PC-9 (cell line): Measurements from ENCODE around the gene MYL2. TPM values are rescaled to one million over a fixed set of nuclear protein-coding genes. Genes with fewer than 3 reads are reported as not detected.

ENCODE experiments used
- BruUV-seq: library from RNA; stranded (reverse); fragments of 400-500 nt; replicated peaks from 2 replicates; lab custom pipeline; 2021; lab: Mats Ljungman, UMichigan
- CTCF ChIA-PET: fragments of 300-600 bp; sonication (Branson Sonifier 250); formaldehyde crosslinking; loops from one replicate; lab custom pipeline; 2022; ENCODE audit warnings: antibody characterized with exemption; lab: Charles Lee
- POLR2A ChIA-PET: fragments of 300-600 bp; sonication (Branson Sonifier 250); formaldehyde crosslinking; loops from one replicate; lab custom pipeline; 2022; ENCODE audit warnings: antibody characterized with exemption; ENCODE audit not compliant: unreplicated experiment; lab: Charles Lee
- DNase-seq, 2 experiments: peaks; one replicate each; pipeline versions ENCODE4 v3.0.0 to v3.0.0-alpha.2; 2015 to 2022; ENCODE audit warnings: mixed read lengths in 1 of 2
- H2AFZ ChIP-seq: fragments of 200-600 bp; sonication (generic); 2 replicates; pipeline ENCODE4 v1.8.1; 2017; ENCODE audit warnings: antibody characterized with exemption
- H3F3A ChIP-seq: fragments of 200-600 bp; sonication (generic); 2 replicates; pipeline ENCODE4 v1.8.1; 2017; ENCODE audit warnings: antibody characterized with exemption, mild to moderate bottlenecking, low read depth; ENCODE audit not compliant: insufficient read depth
- H3K27ac ChIP-seq: fragments of 200-600 bp; sonication (generic); 2 replicates; pipeline ENCODE4 v1.6.1; 2016; ENCODE audit warnings: mixed run types
- H3K27me3 ChIP-seq: fragments of 200-600 bp; sonication (generic); 2 replicates; pipeline ENCODE4 v1.6.1; 2016; ENCODE audit warnings: low read depth, mixed run types; ENCODE audit not compliant: insufficient read depth
- H3K36me3 ChIP-seq: fragments of 200-600 bp; sonication (generic); 2 replicates; pipeline ENCODE4 v1.6.1; 2016; ENCODE audit warnings: low read depth, mixed run types
- H3K4me1 ChIP-seq: fragments of 200-600 bp; sonication (generic); replicated peaks from 2 replicates; pipeline ENCODE4 v1.6.1; 2016; ENCODE audit warnings: mixed run types; ENCODE audit not compliant: insufficient read depth
- H3K4me2 ChIP-seq: fragments of 200-600 bp; sonication (generic); 2 replicates; pipeline ENCODE4 v1.6.1; 2017; ENCODE audit warnings: mixed run types
- H3K4me3 ChIP-seq: fragments of 200-600 bp; sonication (generic); 2 replicates; pipeline ENCODE4 v1.6.1; 2016; ENCODE audit warnings: mixed run types
- H3K79me2 ChIP-seq: fragments of 200-600 bp; sonication (generic); 2 replicates; pipeline ENCODE4 v1.6.1; 2017; ENCODE audit warnings: low read depth, mixed run types
- H3K9me2 ChIP-seq: fragments of 200-600 bp; sonication (generic); 2 replicates; pipeline ENCODE4 v1.8.1; 2017; ENCODE audit warnings: mild to moderate bottlenecking; ENCODE audit not compliant: insufficient read depth
- H3K9me3 ChIP-seq: fragments of 200-600 bp; sonication (generic); 2 replicates; pipeline ENCODE4 v1.8.1; 2016; ENCODE audit warnings: low read depth; ENCODE audit not compliant: insufficient read depth
- H4K20me1 ChIP-seq: fragments of 200-600 bp; sonication (generic); 2 replicates; pipeline ENCODE4 v1.8.1; 2017; ENCODE audit not compliant: insufficient read depth
- EZH2 ChIP-seq: fragments of 200-600 bp; sonication (generic); IDR thresholded peaks from 2 replicates; pipeline ENCODE4 v1.8.0; 2017; ENCODE audit warnings: antibody characterized with exemption, low read depth
- intact Hi-C: fragments of 100-400 bp; cut with micrococcal nuclease; formaldehyde crosslinking; loops from one replicate; pipeline ENCODE4 v1.10.0; 2022; ENCODE audit not compliant: unreplicated experiment
- total RNA-seq: library from RNA; stranded (reverse); gene quantifications from 2 replicates; pipeline ENCODE4 v1.2.3, GENCODE V29; 2021
- TF ChIP-seq, protein P1 (sequence below): fragments of 200-600 bp; sonication (generic); conservative IDR thresholded peaks from 2 replicates; pipeline ENCODE4 v1.6.1; 2017; ENCODE audit warnings: mixed run types, antibody characterized with exemption, mild to moderate bottlenecking, moderate library complexity

MYL2 gene
- total RNA-seq, 1 experiment from 2014 or later: not detected

DNA sequence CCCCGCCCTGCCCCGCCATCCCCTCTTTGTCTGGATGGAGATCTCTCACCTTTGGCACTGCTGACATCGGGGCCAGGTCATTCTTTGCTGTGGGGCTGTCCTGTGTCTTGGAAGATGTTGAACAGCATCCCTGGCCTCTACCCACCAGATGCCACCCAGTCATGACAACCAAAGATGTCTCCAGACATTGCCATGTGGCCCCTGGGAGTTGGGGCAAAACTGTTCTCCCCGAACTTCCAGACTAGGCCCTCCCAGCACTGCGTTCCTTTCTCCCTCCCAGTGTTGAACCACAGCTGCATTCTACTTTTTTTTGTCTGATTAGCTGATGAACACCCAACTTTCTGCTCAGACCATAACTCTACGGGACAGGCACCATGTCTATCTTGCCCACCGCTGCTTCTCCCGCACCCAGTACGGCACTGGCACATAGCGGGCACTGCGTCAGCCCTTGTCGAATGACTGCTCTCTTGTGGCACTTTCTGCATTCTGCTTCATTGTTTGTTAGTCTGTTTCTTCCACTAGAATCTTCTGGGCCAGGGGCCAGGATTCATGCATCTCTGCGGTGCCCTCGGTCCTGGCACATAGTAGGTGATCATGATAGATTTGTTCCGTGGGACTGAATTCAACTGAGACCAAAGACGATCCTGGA, 13.1 kb upstream of the MYL2 start:
- no peaks in the 10 kb centered on the region for H3K9me2 ChIP-seq
- peak overlapping the region; percentile 77 for H3K27ac ChIP-seq
- no peaks in the 10 kb centered on the region for H3F3A ChIP-seq
- TF ChIP-seq, protein P1, sequence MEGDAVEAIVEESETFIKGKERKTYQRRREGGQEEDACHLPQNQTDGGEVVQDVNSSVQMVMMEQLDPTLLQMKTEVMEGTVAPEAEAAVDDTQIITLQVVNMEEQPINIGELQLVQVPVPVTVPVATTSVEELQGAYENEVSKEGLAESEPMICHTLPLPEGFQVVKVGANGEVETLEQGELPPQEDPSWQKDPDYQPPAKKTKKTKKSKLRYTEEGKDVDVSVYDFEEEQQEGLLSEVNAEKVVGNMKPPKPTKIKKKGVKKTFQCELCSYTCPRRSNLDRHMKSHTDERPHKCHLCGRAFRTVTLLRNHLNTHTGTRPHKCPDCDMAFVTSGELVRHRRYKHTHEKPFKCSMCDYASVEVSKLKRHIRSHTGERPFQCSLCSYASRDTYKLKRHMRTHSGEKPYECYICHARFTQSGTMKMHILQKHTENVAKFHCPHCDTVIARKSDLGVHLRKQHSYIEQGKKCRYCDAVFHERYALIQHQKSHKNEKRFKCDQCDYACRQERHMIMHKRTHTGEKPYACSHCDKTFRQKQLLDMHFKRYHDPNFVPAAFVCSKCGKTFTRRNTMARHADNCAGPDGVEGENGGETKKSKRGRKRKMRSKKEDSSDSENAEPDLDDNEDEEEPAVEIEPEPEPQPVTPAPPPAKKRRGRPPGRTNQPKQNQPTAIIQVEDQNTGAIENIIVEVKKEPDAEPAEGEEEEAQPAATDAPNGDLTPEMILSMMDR: no peak
- no peaks in the 10 kb centered on the region for H3K79me2 ChIP-seq
- H3K36me3 ChIP-seq: no peaks in the 10 kb centered on the region
- no peak for DNase-seq
- intact Hi-C loops: no loop called here
- H3K4me1 ChIP-seq: peaks cover 25% of the 10 kb centered on the region
- peak overlapping the region; percentile 55 for H3K4me2 ChIP-seq
- no peak overlapping the region for H3K4me3 ChIP-seq
- no TSS peak for BruUV-seq
- H3K27me3 ChIP-seq: no peaks in the 10 kb centered on the region
- no peaks in the 10 kb centered on the region for H4K20me1 ChIP-seq
- CTCF ChIA-PET: interaction anchor here (0.7 kb wide), 1 partner anchor 1111 kb away, joined by 3 read pairs; no protein-coding TSS in a partner anchor
- H2AFZ ChIP-seq: no peak overlapping the region
- no peaks in the 10 kb centered on the region for H3K9me3 ChIP-seq
- POLR2A ChIA-PET: no interaction called here

DNA sequence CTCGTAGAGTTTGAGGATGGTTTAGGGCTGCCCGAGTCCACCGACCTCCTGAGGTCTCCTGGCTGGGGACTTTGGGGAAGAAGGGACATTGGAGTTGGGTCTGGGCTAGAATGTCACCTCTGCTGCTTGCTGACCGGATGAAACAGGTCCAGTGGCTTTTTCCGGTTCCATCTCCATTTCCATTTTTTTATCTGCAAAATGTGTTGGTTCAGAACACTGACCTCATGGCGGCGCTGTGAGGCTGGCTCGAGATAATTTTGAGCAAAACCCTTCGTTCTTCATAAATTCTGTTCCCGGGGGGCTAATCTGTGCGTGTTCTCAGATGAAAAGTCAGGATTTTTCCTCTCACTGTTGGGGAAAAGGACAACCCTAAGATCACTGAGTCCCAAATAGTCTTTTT, 11.7 kb upstream of the MYL2 start:
- intact Hi-C loops: no loop called here
- H3K27ac ChIP-seq: no peak overlapping the region
- CTCF ChIA-PET: interaction anchor here (0.6 kb wide), 1 partner anchor 226 kb away, joined by 4 read pairs; no protein-coding TSS in a partner anchor

DNA sequence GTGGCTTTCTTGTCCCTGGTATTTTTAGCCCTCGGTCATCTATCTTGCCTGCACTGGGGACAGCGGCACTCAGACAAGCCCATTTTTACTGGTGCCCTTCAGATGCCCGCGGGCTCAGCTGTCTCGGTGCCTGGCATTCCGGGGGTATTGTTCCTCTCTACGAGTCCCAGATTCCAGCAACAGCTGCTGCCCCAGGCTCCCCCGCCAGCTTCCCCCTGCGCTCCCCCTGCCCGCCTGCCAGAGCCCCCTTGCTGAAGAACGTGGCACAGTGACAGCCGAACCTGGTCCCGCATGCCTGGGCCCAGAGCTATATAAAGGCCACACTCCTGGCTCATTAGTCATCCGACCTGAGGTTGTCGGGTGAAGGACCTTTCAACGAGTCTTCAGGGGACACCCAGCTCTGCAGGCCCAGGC, 10.9 kb upstream of the MYL2 start:
- H3K36me3 ChIP-seq: no peaks in the 10 kb centered on the region
- no peak overlapping the region for H3K4me2 ChIP-seq
- intact Hi-C loops: no loop called here
- peaks cover 21% of the 10 kb centered on the region for H3K4me1 ChIP-seq
- DNase-seq: no peak
- ChIA-PET POLR2A (interaction anchor here (0.6 kb wide), 1 partner anchor 47 kb away, joined by 4 read pairs; no protein-coding TSS in a partner anchor), CTCF (no interaction called here)
- TF ChIP-seq EZH2: no peak
- TF ChIP-seq, protein P1: no peak
- no TSS peak for BruUV-seq
- H3K9me3 ChIP-seq: no peaks in the 10 kb centered on the region
- H3K79me2 ChIP-seq: no peaks in the 10 kb centered on the region
- no peaks in the 10 kb centered on the region for H3F3A ChIP-seq
- no peaks in the 10 kb centered on the region for H3K27me3 ChIP-seq
- H2AFZ ChIP-seq: no peak overlapping the region
- no peaks in the 10 kb centered on the region for H3K9me2 ChIP-seq
- H3K4me3 ChIP-seq: no peak overlapping the region
- no peaks in the 10 kb centered on the region for H4K20me1 ChIP-seq
- H3K27ac ChIP-seq: no peak overlapping the region

More for the DNA sequence above, 11.7 kb upstream of the MYL2 start:
- no TSS peak for BruUV-seq
- Histone ChIP-seq H3K4me3 (no peak overlapping the region), H3K36me3 (no peaks in the 10 kb centered on the region), H2AFZ (no peak overlapping the region), H3K27me3 (no peaks in the 10 kb centered on the region), H3K4me2 (no peak overlapping the region), H4K20me1 (no peaks in the 10 kb centered on the region), H3K9me2 (no peaks in the 10 kb centered on the region), H3K4me1 (peaks cover 21% of the 10 kb centered on the region), H3F3A (no peaks in the 10 kb centered on the region), H3K9me3 (no peaks in the 10 kb centered on the region), H3K79me2 (no peaks in the 10 kb centered on the region)
- POLR2A ChIA-PET: interaction anchor here (0.6 kb wide), 1 partner anchor 626 kb away, joined by 3 read pairs; no protein-coding TSS in a partner anchor
- TF ChIP-seq, protein P1: peak; percentile 55
- no peak for TF ChIP-seq EZH2
- DNase-seq: no peak
